Measurements from ENCODE around the gene S100A8.
"Not testable (repeated sequence)": the region's sequence is repeated elsewhere in the genome, so short reads cannot be mapped to it uniquely, and the experiment has no call there.

DNA sequence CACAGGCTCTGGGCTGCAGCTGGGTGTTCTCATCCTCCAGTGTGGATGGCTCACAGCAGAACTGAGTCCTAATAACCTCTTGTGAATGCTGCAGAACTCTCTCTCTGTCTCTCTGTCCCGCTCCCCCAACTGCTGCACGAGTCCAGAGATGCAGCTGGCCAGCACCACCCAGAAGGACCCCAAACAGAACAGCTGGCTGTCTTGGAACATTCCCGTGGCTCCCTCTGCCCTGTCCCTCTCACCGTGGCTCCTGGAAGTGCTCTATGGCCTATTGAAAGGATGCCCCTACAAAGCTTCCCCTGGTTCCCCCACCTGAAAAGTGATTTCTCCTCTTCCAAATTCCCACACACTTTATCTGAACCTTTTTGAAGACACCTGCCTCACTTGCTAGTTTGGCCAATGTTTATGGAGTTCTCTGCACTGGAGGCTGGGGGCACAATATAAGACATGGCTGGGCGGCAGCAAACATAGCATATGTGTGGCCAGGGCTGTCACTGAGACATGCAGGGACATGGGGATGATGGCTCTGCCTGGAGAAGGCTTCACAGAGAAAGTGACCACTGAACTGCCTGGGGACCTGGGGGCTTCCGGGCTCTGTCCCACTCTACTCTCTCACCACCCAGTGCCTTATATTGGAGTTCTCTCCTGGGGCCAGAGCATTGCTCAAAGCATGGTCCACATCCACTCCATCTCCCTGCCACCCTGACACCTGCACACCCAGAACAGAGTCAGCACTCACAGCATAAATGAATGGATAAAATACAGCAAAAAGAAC is 15.1 kb upstream of the S100A8 start:
- TF ChIP-seq, protein P1, sequence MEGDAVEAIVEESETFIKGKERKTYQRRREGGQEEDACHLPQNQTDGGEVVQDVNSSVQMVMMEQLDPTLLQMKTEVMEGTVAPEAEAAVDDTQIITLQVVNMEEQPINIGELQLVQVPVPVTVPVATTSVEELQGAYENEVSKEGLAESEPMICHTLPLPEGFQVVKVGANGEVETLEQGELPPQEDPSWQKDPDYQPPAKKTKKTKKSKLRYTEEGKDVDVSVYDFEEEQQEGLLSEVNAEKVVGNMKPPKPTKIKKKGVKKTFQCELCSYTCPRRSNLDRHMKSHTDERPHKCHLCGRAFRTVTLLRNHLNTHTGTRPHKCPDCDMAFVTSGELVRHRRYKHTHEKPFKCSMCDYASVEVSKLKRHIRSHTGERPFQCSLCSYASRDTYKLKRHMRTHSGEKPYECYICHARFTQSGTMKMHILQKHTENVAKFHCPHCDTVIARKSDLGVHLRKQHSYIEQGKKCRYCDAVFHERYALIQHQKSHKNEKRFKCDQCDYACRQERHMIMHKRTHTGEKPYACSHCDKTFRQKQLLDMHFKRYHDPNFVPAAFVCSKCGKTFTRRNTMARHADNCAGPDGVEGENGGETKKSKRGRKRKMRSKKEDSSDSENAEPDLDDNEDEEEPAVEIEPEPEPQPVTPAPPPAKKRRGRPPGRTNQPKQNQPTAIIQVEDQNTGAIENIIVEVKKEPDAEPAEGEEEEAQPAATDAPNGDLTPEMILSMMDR (IDR thresholded peaks at IDR 0.05): not testable (repeated sequence)
- TF ChIP-seq POLR2A (IDR thresholded peaks at IDR 0.05): not testable (repeated sequence)
